ENCODE results near the gene LAMA1. TPM values are rescaled to one million over a fixed set of nuclear protein-coding genes. Genes with fewer than 3 reads are reported as not detected.

LAMA1 gene
- total and polyA plus RNA-seq, 2 of the 4 experiments (the other 2 are of a cell fraction) = 10.9 to 15.5 TPM

DNA sequence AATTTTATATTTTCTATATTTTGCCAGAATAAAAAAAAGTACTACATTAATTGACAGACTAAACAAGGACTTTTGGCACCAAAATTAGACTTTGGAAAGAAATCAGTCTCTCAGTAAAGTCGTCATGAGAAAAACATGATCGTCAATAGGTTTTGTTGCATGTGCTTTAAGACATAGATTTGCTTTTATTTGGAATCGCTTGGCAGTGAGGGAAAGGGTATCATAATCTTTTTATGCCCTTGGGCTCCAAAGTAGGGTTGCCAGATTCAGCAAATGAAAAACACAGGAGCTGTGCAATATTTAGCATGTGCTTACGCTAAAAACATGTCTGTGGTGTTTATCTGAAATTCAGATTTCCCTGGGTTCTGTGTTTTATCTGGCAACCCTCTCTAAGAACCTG lies 177.6 kb downstream of the LAMA1 start:
- H2BK20ac ChIP-seq (ENCODE audit: low read depth, low read length) = no peak overlapping the region
- H2BK15ac ChIP-seq (ENCODE audit: low read depth, low read length) = no peak overlapping the region
- no peak for TF ChIP-seq MXI1 (IDR thresholded peaks at IDR 0.05; ENCODE audit: borderline replicate concordance, low read depth, low read length)
- no peak for TF ChIP-seq MAFK (IDR thresholded peaks at IDR 0.05; ENCODE audit: low read depth, low read length)
- no peak for TF ChIP-seq POLR2A (IDR thresholded peaks at IDR 0.05; ENCODE audit: low read depth, low read length)
- TF ChIP-seq, protein P1, sequence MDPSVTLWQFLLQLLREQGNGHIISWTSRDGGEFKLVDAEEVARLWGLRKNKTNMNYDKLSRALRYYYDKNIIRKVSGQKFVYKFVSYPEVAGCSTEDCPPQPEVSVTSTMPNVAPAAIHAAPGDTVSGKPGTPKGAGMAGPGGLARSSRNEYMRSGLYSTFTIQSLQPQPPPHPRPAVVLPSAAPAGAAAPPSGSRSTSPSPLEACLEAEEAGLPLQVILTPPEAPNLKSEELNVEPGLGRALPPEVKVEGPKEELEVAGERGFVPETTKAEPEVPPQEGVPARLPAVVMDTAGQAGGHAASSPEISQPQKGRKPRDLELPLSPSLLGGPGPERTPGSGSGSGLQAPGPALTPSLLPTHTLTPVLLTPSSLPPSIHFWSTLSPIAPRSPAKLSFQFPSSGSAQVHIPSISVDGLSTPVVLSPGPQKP (IDR thresholded peaks at IDR 0.05; ENCODE audit: borderline replicate concordance, low read depth, low read length) = no peak
- TF ChIP-seq BHLHE40 (IDR thresholded peaks at IDR 0.05; ENCODE audit: low read depth, low read length) = no peak
- no peak for TF ChIP-seq NFE2L2 (IDR thresholded peaks at IDR 0.05; ENCODE audit: low read depth, low read length)
- TF ChIP-seq, protein P2, sequence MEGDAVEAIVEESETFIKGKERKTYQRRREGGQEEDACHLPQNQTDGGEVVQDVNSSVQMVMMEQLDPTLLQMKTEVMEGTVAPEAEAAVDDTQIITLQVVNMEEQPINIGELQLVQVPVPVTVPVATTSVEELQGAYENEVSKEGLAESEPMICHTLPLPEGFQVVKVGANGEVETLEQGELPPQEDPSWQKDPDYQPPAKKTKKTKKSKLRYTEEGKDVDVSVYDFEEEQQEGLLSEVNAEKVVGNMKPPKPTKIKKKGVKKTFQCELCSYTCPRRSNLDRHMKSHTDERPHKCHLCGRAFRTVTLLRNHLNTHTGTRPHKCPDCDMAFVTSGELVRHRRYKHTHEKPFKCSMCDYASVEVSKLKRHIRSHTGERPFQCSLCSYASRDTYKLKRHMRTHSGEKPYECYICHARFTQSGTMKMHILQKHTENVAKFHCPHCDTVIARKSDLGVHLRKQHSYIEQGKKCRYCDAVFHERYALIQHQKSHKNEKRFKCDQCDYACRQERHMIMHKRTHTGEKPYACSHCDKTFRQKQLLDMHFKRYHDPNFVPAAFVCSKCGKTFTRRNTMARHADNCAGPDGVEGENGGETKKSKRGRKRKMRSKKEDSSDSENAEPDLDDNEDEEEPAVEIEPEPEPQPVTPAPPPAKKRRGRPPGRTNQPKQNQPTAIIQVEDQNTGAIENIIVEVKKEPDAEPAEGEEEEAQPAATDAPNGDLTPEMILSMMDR (conservative IDR thresholded peaks at IDR 0.05; ENCODE audit: low read depth, low read length) = no peak
- TF ChIP-seq CEBPB (IDR thresholded peaks at IDR 0.05; ENCODE audit: low read depth, low read length) = no peak
- no peak for TF ChIP-seq CHD1 (IDR thresholded peaks at IDR 0.05; ENCODE audit: low read depth, low read length)
- no peak for TF ChIP-seq SMC3 (IDR thresholded peaks at IDR 0.05; ENCODE audit: low read depth, low read length)
- no peak for TF ChIP-seq RAD21 (IDR thresholded peaks at IDR 0.05; ENCODE audit: low read length)
- no peak for TF ChIP-seq RFX5 (IDR thresholded peaks at IDR 0.05; ENCODE audit: low read depth, low read length)
- TF ChIP-seq, protein P3, sequence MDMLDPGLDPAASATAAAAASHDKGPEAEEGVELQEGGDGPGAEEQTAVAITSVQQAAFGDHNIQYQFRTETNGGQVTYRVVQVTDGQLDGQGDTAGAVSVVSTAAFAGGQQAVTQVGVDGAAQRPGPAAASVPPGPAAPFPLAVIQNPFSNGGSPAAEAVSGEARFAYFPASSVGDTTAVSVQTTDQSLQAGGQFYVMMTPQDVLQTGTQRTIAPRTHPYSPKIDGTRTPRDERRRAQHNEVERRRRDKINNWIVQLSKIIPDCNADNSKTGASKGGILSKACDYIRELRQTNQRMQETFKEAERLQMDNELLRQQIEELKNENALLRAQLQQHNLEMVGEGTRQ (IDR thresholded peaks at IDR 0.05; ENCODE audit: low read depth, low read length) = no peak
- TF ChIP-seq RCOR1 (IDR thresholded peaks at IDR 0.05; ENCODE audit: insufficient replicate concordance, low read length) = no peak
- no peak for TF ChIP-seq MAZ (IDR thresholded peaks at IDR 0.05; ENCODE audit: borderline replicate concordance, low read depth, low read length)
- no peak for TF ChIP-seq FOS (IDR thresholded peaks at IDR 0.05; ENCODE audit: low read depth, low read length)
- peaks cover 3% of the 10 kb centered on the region; the same call in 1 of the 2 replicates for H3K9me1 ChIP-seq (ENCODE audit: insufficient read depth, low read length)
- H3K4me1 ChIP-seq (ENCODE audit: control insufficient read depth, insufficient read depth, low read length) = no peaks in the 10 kb centered on the region
- no peak overlapping the region for H4K91ac ChIP-seq (ENCODE audit: insufficient read depth, low read depth, low read length)
- in situ Hi-C loops (cut with MboI; ENCODE audit: low sequenced_read_pairs) = no loop called here
- H3K56ac ChIP-seq (ENCODE audit: extremely low read depth, insufficient read depth, low read length) = no peak overlapping the region
- no peaks in the 10 kb centered on the region for H3K79me1 ChIP-seq (ENCODE audit: low read depth in 1 of 2, low read length in 2 of 2)
- no peak for ATAC-seq (ENCODE audit: low read depth)
- H3K4me3 ChIP-seq (ENCODE audit: insufficient read depth, low read depth, low read length) = no peak overlapping the region
- H3K27ac ChIP-seq (ENCODE audit: insufficient read depth, low read length) = no peak overlapping the region
- H3K27me3 ChIP-seq (ENCODE audit: control insufficient read depth, insufficient read depth, low read length) = no peaks in the 10 kb centered on the region
- H3K36me3 ChIP-seq (ENCODE audit: control insufficient read depth, insufficient read depth, low read length) = peaks cover 9% of the 10 kb centered on the region
- CTCF ChIA-PET = no interaction called here
- no peak overlapping the region for H3K4me2 ChIP-seq (ENCODE audit: low read depth, low read length)
- H2AK9ac ChIP-seq (replicated peaks; ENCODE audit: low read depth, low read length, poor library complexity) = no peak overlapping the region
- no peak overlapping the region for H2AK5ac ChIP-seq (ENCODE audit: low read depth, low read length)
- H4K5ac ChIP-seq (ENCODE audit: low read depth, low read length) = no peak overlapping the region
- no peak overlapping the region for H3K4ac ChIP-seq (ENCODE audit: low read depth, low read length)
- BruUV-seq (replicated peaks) = no TSS peak
- no peaks in the 10 kb centered on the region for H4K20me1 ChIP-seq (ENCODE audit: insufficient read depth, low read length)
- no peak overlapping the region for H3K18ac ChIP-seq (ENCODE audit: low read depth, low read length)
- H3K23ac ChIP-seq (ENCODE audit: low read depth, low read length) = no peak overlapping the region
- intact Hi-C loops (cut with micrococcal nuclease) = no loop called here
- H2AFZ ChIP-seq (replicated peaks; ENCODE audit: low read length, poor library complexity) = no peak overlapping the region
- H3K9me3 ChIP-seq (ENCODE audit: control insufficient read depth, insufficient read depth, low read length) = no peaks in the 10 kb centered on the region
- no peak overlapping the region for H3K14ac ChIP-seq (replicated peaks; ENCODE audit: low read depth, low read length)
- POLR2A ChIA-PET (ENCODE audit: unreplicated experiment) = no interaction called here
- 63% methylated on average over 3 of the region's 4 CpGs; no CpG with 5 or more reads in 1 of the 2 experiments for WGBS, 2 experiments (ENCODE audit: extremely low coverage in 2 of 2, insufficient read length in 1 of 2)
- dilution Hi-C loops (cut with HindIII; ENCODE audit: low sequenced_read_pairs, unreplicated experiment) = no loop called here
- no peak overlapping the region for H2BK120ac ChIP-seq (ENCODE audit: low read depth, low read length)
- no peak for DNase-seq
- H4K8ac ChIP-seq (ENCODE audit: low read depth in 2 of 2, low read length in 2 of 2) = no peak overlapping the region
- H2BK5ac ChIP-seq (ENCODE audit: low read depth, low read length, poor library complexity, severe bottlenecking) = no peak overlapping the region
- H3K9ac ChIP-seq (ENCODE audit: low read depth, low read length) = no peak overlapping the region
